NCI-H748 (cell line): ENCODE results near the gene APOC3.

Source experiments
- DNase-seq: peaks from one replicate; lab custom pipeline; 2025; ENCODE audit not compliant: unreplicated experiment; lab: John Stamatoyannopoulos, UW

Gene APOC3

GRCh38 chr11:116829525-116830183 lies at the start of gene APOC3:
APOC3 (plus strand) TSS chr11:116829907; CDS start chr11:116830583, 676 bp downstream.
- DNase-seq, result no peak

GRCh38 chr11:116782728-116783127 lies 47.0 kb upstream of the APOC3 start:
- DNase-seq, result no peak

GRCh38 chr11:116786326-116786725 lies 43.4 kb upstream of the APOC3 start:
- no peak for DNase-seq

GRCh38 chr11:116786966-116787365 lies 42.7 kb upstream of the APOC3 start:
- DNase-seq, result no peak

- no peak for DNase-seq
Measured at GRCh38 chr11:116787436-116787785, 42.3 kb upstream of the APOC3 start.

- peak; percentile 65 for DNase-seq
Measured at GRCh38 chr11:116787786-116788486, 41.8 kb upstream of the APOC3 start, which contains the start of gene ZPR1. ZPR1 (minus strand) TSS chr11:116788023; CDS start chr11:116787990, 33 bp downstream.

GRCh38 chr11:116788534-116788933 lies 41.2 kb upstream of the APOC3 start:
- no peak for DNase-seq

- DNase-seq, result no peak
Measured at GRCh38 chr11:116788975-116789374, 40.7 kb upstream of the APOC3 start.

GRCh38 chr11:116790167-116791001 lies 39.3 kb upstream of the APOC3 start:
- no peak for DNase-seq

GRCh38 chr11:116791002-116791812 lies 38.5 kb upstream of the APOC3 start:
- DNase-seq, result peak; percentile 65

- no peak for DNase-seq
Measured at GRCh38 chr11:116791813-116792143, 37.9 kb upstream of the APOC3 start, which contains the start of gene APOA5. APOA5 (minus strand) TSS chr11:116791879; CDS start chr11:116791860, 19 bp downstream.

- no peak for DNase-seq
Measured at GRCh38 chr11:116792144-116792868, 37.4 kb upstream of the APOC3 start.

- DNase-seq, result no peak
Measured at GRCh38 chr11:116792869-116793771, 36.6 kb upstream of the APOC3 start.

- no peak for DNase-seq
Measured at GRCh38 chr11:116793772-116794097, 36.0 kb upstream of the APOC3 start.

- no peak for DNase-seq
Measured at GRCh38 chr11:116794851-116795250, 34.9 kb upstream of the APOC3 start.

GRCh38 chr11:116796548-116796947 lies 33.2 kb upstream of the APOC3 start:
- DNase-seq, result no peak

GRCh38 chr11:116797816-116798215 lies 31.9 kb upstream of the APOC3 start:
- DNase-seq, result no peak

- no peak for DNase-seq
Measured at GRCh38 chr11:116798368-116798767, 31.3 kb upstream of the APOC3 start.

- no peak for DNase-seq
Measured at GRCh38 chr11:116800610-116801009, 29.1 kb upstream of the APOC3 start.
